K562 (cell line): Measurements from ENCODE around the gene MBD4. TPM values are rescaled to one million over a fixed set of nuclear protein-coding genes. Genes with fewer than 3 reads are reported as not detected.

Experiments used
- CHCHD3 ChIP-seq: fragments of 250-450 bp; sonication (Bioruptor Pico); IDR thresholded peaks from 2 replicates; pipeline ENCODE4 v2.1.2; 2022; ENCODE audit warnings: mild to moderate bottlenecking
- ETS1 ChIP-seq: conservative IDR thresholded peaks from 2 replicates; pipeline ENCODE4 v1.6.1; 2011; ENCODE audit warnings: low read depth, mild to moderate bottlenecking, low read length; ENCODE audit not compliant: control insufficient read depth
- ETV5 ChIP-seq: sonication (generic); formaldehyde crosslinking; IDR thresholded peaks from 2 replicates; pipeline ENCODE4 v1.4.0; 2020; ENCODE audit warnings: low read depth, mild to moderate bottlenecking, missing genetic modification reagents
- FOXK2 ChIP-seq, 2 experiments: fragments of 450-650 bp; IDR thresholded peaks in 1 of 2; conservative IDR thresholded peaks in 1 of 2; 2 replicates each; pipeline ENCODE4 v1.6.1; 2016; ENCODE audit warnings: low read depth in 2 of 2, mild to moderate bottlenecking in 1 of 2
- HMBOX1 ChIP-seq: sonication (generic); IDR thresholded peaks from 2 replicates; pipeline ENCODE4 v1.6.1; 2016
- KDM1A ChIP-seq, 2 experiments: fragments of 450-650 bp; IDR thresholded peaks; 2 replicates each; pipeline ENCODE4 v1.6.1; 2016; ENCODE audit warnings: mild to moderate bottlenecking in 2 of 2
- MED1 ChIP-seq: sonication (generic); formaldehyde crosslinking; IDR thresholded peaks from 2 replicates; pipeline ENCODE4 v1.8.1; 2023; ENCODE audit warnings: missing genetic modification reagents, borderline replicate concordance
- MEF2A ChIP-seq: IDR thresholded peaks from 2 replicates; pipeline ENCODE4 v1.6.1; 2011; ENCODE audit warnings: low read depth, mild to moderate bottlenecking, low read length, moderate library complexity; ENCODE audit not compliant: control insufficient read depth
- MLX ChIP-seq, 2 experiments: fragments of 450-650 bp in 1 of 2; sonication (generic) in 1 of 2; formaldehyde crosslinking; conservative IDR thresholded peaks; 2 replicates each; pipeline versions ENCODE4 v1.4.0 to v1.8.1; 2020 to 2022; ENCODE audit warnings: mild to moderate bottlenecking in 1 of 2, missing genetic modification reagents in 1 of 2
- NELFE ChIP-seq: IDR thresholded peaks from 2 replicates; pipeline ENCODE4 v1.6.1; 2011; ENCODE audit warnings: mild to moderate bottlenecking; ENCODE audit not compliant: insufficient read depth, insufficient read length
- RBFOX2 ChIP-seq: fragments of 200-400 bp; formaldehyde crosslinking; IDR thresholded peaks from 2 replicates; pipeline ENCODE4 v1.6.1; 2017; ENCODE audit warnings: low read depth, mild to moderate bottlenecking, low read length, moderate library complexity
- SRF ChIP-seq, 2 experiments: fragments of 250-450, 450-650 bp in 1 of 2; sonication (Bioruptor Pico) in 1 of 2; sonication (generic) in 1 of 2; formaldehyde crosslinking; IDR thresholded peaks; 2 replicates each; pipeline versions ENCODE4 v1.5.0 to v1.5.1; 2020 to 2022; ENCODE audit warnings: mild to moderate bottlenecking in 1 of 2, missing genetic modification reagents in 1 of 2
- THAP7 ChIP-seq: fragments of 250-450 bp; sonication (Bioruptor Pico); IDR thresholded peaks from 2 replicates; pipeline ENCODE4 v1.5.0; 2021
- ZBTB7A ChIP-seq: IDR thresholded peaks from 2 replicates; pipeline ENCODE4 v1.6.1; 2011; ENCODE audit warnings: low read depth, mild to moderate bottlenecking, low read length, moderate library complexity, borderline replicate concordance; ENCODE audit not compliant: control insufficient read depth
- ZNF232 ChIP-seq: sonication (generic); formaldehyde crosslinking; IDR thresholded peaks from 2 replicates; pipeline ENCODE4 v1.8.0; 2022; ENCODE audit warnings: mild to moderate bottlenecking, missing genetic modification reagents
- ZNF280A ChIP-seq: fragments of 450-650 bp; IDR thresholded peaks from 2 replicates; pipeline ENCODE4 v1.6.1; 2018; ENCODE audit warnings: mild to moderate bottlenecking, low read depth; ENCODE audit not compliant: partially characterized antibody
- ZNF280B ChIP-seq: fragments of 250-450 bp; sonication (Bioruptor Pico); IDR thresholded peaks from 2 replicates; pipeline ENCODE4 v1.5.1; 2021; ENCODE audit warnings: mild to moderate bottlenecking
- ZNF511 ChIP-seq: sonication (generic); formaldehyde crosslinking; IDR thresholded peaks from 2 replicates; pipeline ENCODE4 v1.8.0; 2022; ENCODE audit warnings: mild to moderate bottlenecking, missing genetic modification reagents
- polyA plus RNA-seq, 8 experiments: library from polyadenylated mRNA; depleted of rRNA in 4 of 8; stranded (reverse) in 5 of 8; unstranded in 3 of 8; fragments of >200 nt; fragmentation: Nextera tagmentation in 2 of 8; fragmentation: Illumina TruSeq in 1 of 8; extraction: Ambion mirVana in 2 of 8; extraction: Trizol in 1 of 8; gene quantifications; 2 replicates each; pipeline versions ENCODE4 v1.2.1 to v1.2.3, GENCODE V29; 2011 to 2014; ENCODE audit warnings: inconsistent platforms in 1 of 8, missing spikeins in 1 of 8
- total RNA-seq, 7 experiments: library from RNA; depleted of rRNA in 6 of 7; stranded (reverse); fragments of >200 nt in 6 of 7; fragmentation: Illumina TruSeq in 2 of 7; extraction: Trizol in 2 of 7; gene quantifications; 2 replicates each; pipeline versions ENCODE4 v1.2.1 to v1.2.3, GENCODE V29; 2011 to 2021; ENCODE audit warnings: low replicate concordance in 1 of 7

MBD4 gene
- total and polyA plus RNA-seq, 9 of the 15 experiments (the other 6 are each of a cell fraction or from before 2014, with no cell fraction given): 13.3 to 63.9 (median 39.0) TPM

GRCh38 chr3:129399145-129399894, 40.4 kb downstream of the MBD4 start (continued):
- peak; percentile 26; the same call in 1 of the 2 replicates for TF ChIP-seq RBFOX2
- TF ChIP-seq MEF2A: no peak
- TF ChIP-seq ZNF511 (CRISPR knock-in tag): 0 out of 2 replicates have a peak, but pooled peaks have one; percentile 68
- no peak for TF ChIP-seq CHCHD3
- peak; percentile 79 to 82; a peak in 3 of 4 replicates for TF ChIP-seq FOXK2 (conservative IDR thresholded peaks at IDR 0.05 in 1 of 2, IDR thresholded peaks at IDR 0.05 in 1 of 2; ENCODE audit: low read depth in 2 of 2)
- peak; percentile 82; the same call in 1 of the 2 replicates for TF ChIP-seq ETV5 (CRISPR knock-in tag)
- TF ChIP-seq THAP7: no peak
- no peak for TF ChIP-seq ZNF280B (CRISPR knock-in tag)
- no peak for TF ChIP-seq KDM1A (IDR thresholded peaks at IDR 0.05)
- no peak for TF ChIP-seq NELFE
- TF ChIP-seq ETS1: no peak; the same call in 1 of the 2 replicates
- TF ChIP-seq ZNF232 (CRISPR knock-in tag): no peak
- TF ChIP-seq ZNF280A: no peak
- TF ChIP-seq ZBTB7A: no peak
- no peak for TF ChIP-seq SRF (CRISPR knock-in tag; IDR thresholded peaks at IDR 0.05)
- no peak for TF ChIP-seq MLX (CRISPR knock-in tag; conservative IDR thresholded peaks at IDR 0.05)
- TF ChIP-seq HMBOX1: no peak
- no peak for TF ChIP-seq MED1 (CRISPR knock-in tag)
